ENCODE measurements around the gene TCP1.
A peak's percentile ranks its signal among the peaks of the same experiment; 100 is the strongest.
"Not testable (repeated sequence)": the region's sequence is repeated elsewhere in the genome, so short reads cannot be mapped to it uniquely, and the experiment has no call there.

The TCP1 gene

DNA sequence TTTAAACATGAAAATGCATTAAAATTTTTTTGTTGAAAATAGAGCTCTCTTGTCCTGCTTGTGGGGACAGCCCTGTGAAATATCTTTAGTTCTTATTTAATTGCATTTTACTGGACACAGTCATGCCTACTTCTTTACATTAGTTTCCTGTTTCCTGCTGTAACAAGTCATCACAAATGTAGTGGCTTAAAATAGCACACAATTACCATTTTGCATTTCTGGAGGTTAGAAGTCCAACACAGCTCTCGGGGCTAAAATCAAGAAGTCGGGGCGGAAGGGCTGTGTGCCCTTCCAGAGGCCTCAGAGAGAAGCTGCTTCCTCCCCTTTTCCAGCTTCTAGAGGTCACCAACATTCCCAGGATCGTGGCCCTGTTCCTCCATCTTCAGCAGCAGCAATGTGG, 40.1 kb upstream of the TCP1 start:
- Histone ChIP-seq H3K9me3 (ENCODE audit: control insufficient read depth, low read length) (no peaks in the 10 kb centered on the region), H3K36me3 (ENCODE audit: control insufficient read depth, insufficient read depth, low read length) (no peaks in the 10 kb centered on the region), H3K4me3 (ENCODE audit: insufficient read depth, low read depth, low read length, poor library complexity, severe bottlenecking) (no peak overlapping the region), H3K27me3 (replicated peaks; ENCODE audit: control insufficient read depth, insufficient read depth, low read length, poor library complexity, severe bottlenecking) (no peaks in the 10 kb centered on the region), H3K4me1 (ENCODE audit: control insufficient read depth, insufficient read depth, low read length, poor library complexity, severe bottlenecking) (no peaks in the 10 kb centered on the region), H3K27ac (ENCODE audit: insufficient read depth, low read length, poor library complexity, severe bottlenecking) (no peak overlapping the region)
- no peak for DNase-seq

DNA sequence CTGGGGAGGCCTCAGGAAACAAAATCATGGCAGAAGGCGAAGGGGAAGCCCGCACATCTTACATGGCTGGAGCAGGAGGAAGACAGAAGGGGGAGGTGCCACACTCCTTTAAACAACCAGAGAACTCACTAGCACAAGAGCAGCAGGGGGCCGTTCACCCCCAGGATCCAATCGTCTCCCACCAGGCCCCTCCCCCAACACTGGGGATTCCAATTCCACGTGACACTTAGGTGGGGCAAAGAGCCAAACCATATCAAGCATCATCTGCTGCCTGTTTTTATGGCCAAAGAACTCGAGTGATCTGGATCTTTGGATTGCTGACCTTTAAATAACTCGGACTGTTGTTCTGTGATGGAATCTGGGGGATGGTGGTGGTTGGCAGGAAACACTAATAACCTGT, 38.7 kb upstream of the TCP1 start:
- no peak overlapping the region for H3K27ac ChIP-seq (ENCODE audit: insufficient read depth, low read length, poor library complexity, severe bottlenecking)
- DNase-seq = no peak
- no peak overlapping the region for H3K4me3 ChIP-seq (ENCODE audit: insufficient read depth, low read depth, low read length, poor library complexity, severe bottlenecking)
- no peaks in the 10 kb centered on the region for H3K4me1 ChIP-seq (ENCODE audit: control insufficient read depth, insufficient read depth, low read length, poor library complexity, severe bottlenecking)
- no peaks in the 10 kb centered on the region for H3K9me3 ChIP-seq (ENCODE audit: control insufficient read depth, low read length)
- no peaks in the 10 kb centered on the region for H3K36me3 ChIP-seq (ENCODE audit: control insufficient read depth, insufficient read depth, low read length)
- no peaks in the 10 kb centered on the region for H3K27me3 ChIP-seq (replicated peaks; ENCODE audit: control insufficient read depth, insufficient read depth, low read length, poor library complexity, severe bottlenecking)

DNA sequence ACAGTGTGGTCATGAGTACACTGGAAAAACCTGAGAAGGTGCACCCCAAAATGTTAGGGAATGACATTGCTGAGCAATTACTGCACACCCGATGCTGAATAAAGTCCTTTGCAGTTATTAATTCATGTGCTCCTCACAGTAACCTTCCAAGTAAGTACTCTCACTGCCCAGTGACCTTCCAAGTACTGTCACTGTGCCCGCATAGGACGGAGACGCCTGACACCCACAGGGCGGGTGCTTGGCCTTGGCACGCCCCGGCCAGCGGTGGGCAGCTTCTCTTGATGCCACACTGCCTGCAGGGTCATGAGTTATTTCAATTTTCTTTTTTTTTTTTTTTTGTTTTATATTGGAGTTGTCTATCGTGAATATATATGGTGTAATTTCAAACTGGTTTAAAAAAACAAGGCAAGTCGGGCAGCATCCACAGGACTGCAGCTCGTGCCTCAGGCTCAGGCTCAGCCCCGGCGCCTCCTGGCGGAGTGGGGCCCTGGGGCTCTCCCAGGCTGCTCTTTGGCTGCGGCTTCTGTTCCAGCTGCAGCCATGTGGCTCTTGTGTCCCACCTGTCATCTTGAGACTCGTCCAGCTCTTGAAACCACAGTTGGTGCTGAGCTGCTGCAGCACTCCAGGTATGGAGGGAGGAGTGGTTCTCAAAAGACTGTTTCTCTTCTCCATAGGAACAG, 37.7 kb upstream of the TCP1 start:
- Histone ChIP-seq H3K36me3 (ENCODE audit: control insufficient read depth, insufficient read depth, low read length) (no peaks in the 10 kb centered on the region), H3K27ac (ENCODE audit: insufficient read depth, low read length, poor library complexity, severe bottlenecking) (no peak overlapping the region), H3K4me3 (ENCODE audit: insufficient read depth, low read depth, low read length, poor library complexity, severe bottlenecking) (no peak overlapping the region), H3K4me1 (ENCODE audit: control insufficient read depth, insufficient read depth, low read length, poor library complexity, severe bottlenecking) (no peaks in the 10 kb centered on the region), H3K9me3 (ENCODE audit: control insufficient read depth, low read length) (no peaks in the 10 kb centered on the region), H3K27me3 (replicated peaks; ENCODE audit: control insufficient read depth, insufficient read depth, low read length, poor library complexity, severe bottlenecking) (no peaks in the 10 kb centered on the region)
- DNase-seq = no peak

DNA sequence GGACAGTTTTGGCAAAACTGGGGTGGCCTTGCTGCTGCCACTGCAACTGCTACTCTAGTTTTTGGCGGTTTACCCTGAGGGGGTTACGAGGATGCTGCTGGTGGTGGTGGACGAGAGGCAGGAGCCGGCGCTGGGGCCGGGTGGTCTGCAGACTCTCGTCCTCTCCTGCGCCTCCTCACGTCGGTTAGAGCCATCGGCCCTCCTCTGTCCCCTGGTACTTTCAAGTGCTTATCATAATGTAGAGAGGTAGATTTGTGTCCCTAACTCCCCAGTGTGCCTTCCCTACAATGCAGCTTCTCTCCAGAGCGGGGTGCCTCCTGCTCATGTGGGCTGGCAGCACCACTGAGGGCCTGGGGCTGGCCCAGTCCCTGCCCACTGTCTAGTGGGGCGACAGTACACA, 36.6 kb upstream of the TCP1 start:
- H3K27me3 ChIP-seq (replicated peaks; ENCODE audit: control insufficient read depth, insufficient read depth, low read length, poor library complexity, severe bottlenecking) = no peaks in the 10 kb centered on the region
- DNase-seq = no peak
- H3K4me1 ChIP-seq (ENCODE audit: control insufficient read depth, insufficient read depth, low read length, poor library complexity, severe bottlenecking) = no peaks in the 10 kb centered on the region
- no peak overlapping the region for H3K27ac ChIP-seq (ENCODE audit: insufficient read depth, low read length, poor library complexity, severe bottlenecking)
- no peaks in the 10 kb centered on the region for H3K36me3 ChIP-seq (ENCODE audit: control insufficient read depth, insufficient read depth, low read length)
- no peaks in the 10 kb centered on the region for H3K9me3 ChIP-seq (ENCODE audit: control insufficient read depth, low read length)
- no peak overlapping the region for H3K4me3 ChIP-seq (ENCODE audit: insufficient read depth, low read depth, low read length, poor library complexity, severe bottlenecking)

DNA sequence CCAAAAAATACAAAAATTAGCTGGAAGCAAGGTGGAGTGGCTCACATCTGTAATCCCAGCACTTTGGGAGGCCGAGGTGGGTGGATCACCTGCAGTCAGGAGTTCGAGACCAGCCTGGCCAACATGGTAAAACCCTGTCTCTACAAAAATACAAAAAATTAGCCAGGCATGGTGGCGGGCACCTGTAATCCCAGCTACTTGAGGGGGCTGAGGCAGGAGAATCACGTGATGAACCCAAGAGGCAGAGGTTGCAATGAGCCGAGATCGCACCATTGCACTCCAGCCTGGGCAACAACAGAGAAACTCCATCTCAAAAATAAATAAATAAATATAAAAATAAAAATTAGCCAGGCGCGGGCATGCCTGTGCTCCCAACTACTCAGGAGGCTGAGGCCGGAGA, 35.3 kb upstream of the TCP1 start:
- H3K9me3 ChIP-seq (ENCODE audit: control insufficient read depth, low read length); H3K27ac ChIP-seq (ENCODE audit: insufficient read depth, low read length, poor library complexity, severe bottlenecking); H3K4me1 ChIP-seq (ENCODE audit: control insufficient read depth, insufficient read depth, low read length, poor library complexity, severe bottlenecking); H3K36me3 ChIP-seq (ENCODE audit: control insufficient read depth, insufficient read depth, low read length); DNase-seq; H3K27me3 ChIP-seq (replicated peaks; ENCODE audit: control insufficient read depth, insufficient read depth, low read length, poor library complexity, severe bottlenecking); H3K4me3 ChIP-seq (ENCODE audit: insufficient read depth, low read depth, low read length, poor library complexity, severe bottlenecking): not testable (repeated sequence)

DNA sequence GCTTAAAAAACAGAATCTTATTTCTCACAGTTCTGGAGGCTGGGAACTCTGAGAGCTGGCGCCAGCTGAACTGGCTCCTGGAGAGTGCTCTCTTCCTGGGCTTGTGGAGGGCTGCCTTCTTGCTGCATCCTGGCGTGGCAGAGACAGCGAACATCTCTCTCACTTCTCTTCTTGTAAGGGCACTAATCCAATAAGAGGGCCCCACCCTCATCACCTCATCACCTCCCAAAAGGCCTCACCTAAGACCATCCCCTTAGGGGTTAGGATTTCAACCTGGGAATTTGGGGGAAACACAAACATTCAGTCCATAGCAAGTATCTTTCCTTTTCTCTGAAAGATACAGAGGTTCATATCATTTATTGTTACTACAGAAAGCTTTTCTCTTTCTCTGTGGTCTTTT, 34.6 kb upstream of the TCP1 start:
- H3K36me3 ChIP-seq (ENCODE audit: control insufficient read depth, insufficient read depth, low read length) = no peaks in the 10 kb centered on the region
- H3K27ac ChIP-seq (ENCODE audit: insufficient read depth, low read length, poor library complexity, severe bottlenecking) = no peak overlapping the region
- H3K4me1 ChIP-seq (ENCODE audit: control insufficient read depth, insufficient read depth, low read length, poor library complexity, severe bottlenecking) = peaks cover 4% of the 10 kb centered on the region
- no peak overlapping the region for H3K4me3 ChIP-seq (ENCODE audit: insufficient read depth, low read depth, low read length, poor library complexity, severe bottlenecking)
- no peaks in the 10 kb centered on the region for H3K9me3 ChIP-seq (ENCODE audit: control insufficient read depth, low read length)
- H3K27me3 ChIP-seq (replicated peaks; ENCODE audit: control insufficient read depth, insufficient read depth, low read length, poor library complexity, severe bottlenecking) = no peaks in the 10 kb centered on the region
- DNase-seq = no peak

DNA sequence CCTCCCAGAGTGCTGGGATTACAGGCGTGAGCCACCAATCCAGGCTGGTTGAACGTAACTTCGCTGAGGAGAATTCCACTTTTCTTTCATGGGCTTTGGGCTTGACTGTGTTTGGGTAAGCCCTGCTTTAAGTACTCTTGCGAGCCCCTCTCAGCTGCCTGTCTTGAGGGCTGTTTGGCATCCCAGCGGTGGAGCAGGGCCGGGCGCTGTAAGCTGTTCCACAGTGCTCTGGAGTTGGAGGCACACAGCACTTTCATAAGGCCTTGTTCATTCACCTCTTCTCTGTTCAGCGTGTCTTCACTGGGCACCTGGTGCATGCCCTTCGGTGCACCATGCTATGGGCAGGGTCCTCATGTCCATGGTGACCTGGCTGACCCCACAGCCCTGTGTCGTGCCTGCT, 32.3 kb upstream of the TCP1 start:
- Histone ChIP-seq H3K36me3 (ENCODE audit: control insufficient read depth, insufficient read depth, low read length) (no peaks in the 10 kb centered on the region), H3K27ac (ENCODE audit: insufficient read depth, low read length, poor library complexity, severe bottlenecking) (no peak overlapping the region), H3K9me3 (ENCODE audit: control insufficient read depth, low read length) (no peaks in the 10 kb centered on the region), H3K4me1 (ENCODE audit: control insufficient read depth, insufficient read depth, low read length, poor library complexity, severe bottlenecking) (peaks cover 4% of the 10 kb centered on the region), H3K27me3 (replicated peaks; ENCODE audit: control insufficient read depth, insufficient read depth, low read length, poor library complexity, severe bottlenecking) (no peaks in the 10 kb centered on the region), H3K4me3 (ENCODE audit: insufficient read depth, low read depth, low read length, poor library complexity, severe bottlenecking) (no peak overlapping the region)
- DNase-seq = no peak

DNA sequence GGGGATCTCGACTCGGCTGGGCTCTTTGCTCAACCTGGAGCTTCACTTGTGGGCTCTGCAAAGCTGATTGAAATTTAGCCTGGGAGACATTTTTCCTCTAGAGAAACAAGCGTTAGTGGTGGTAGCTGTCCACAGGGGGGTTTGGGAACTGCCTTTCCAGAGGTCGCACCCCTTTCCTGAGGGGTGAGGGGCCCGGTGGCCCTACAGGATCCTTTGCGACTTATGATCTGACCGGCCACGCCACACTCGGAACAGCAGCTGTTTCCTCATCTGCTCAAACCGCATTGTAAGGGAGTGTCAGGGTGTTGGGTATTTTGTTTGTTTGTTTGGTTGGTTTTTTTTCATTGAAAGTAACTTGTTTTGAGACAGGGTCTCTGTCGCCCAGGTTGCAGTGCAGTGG, 31.7 kb upstream of the TCP1 start:
- H3K4me3 ChIP-seq (ENCODE audit: insufficient read depth, low read depth, low read length, poor library complexity, severe bottlenecking) = no peak overlapping the region
- H3K27me3 ChIP-seq (replicated peaks; ENCODE audit: control insufficient read depth, insufficient read depth, low read length, poor library complexity, severe bottlenecking) = no peaks in the 10 kb centered on the region
- H3K4me1 ChIP-seq (ENCODE audit: control insufficient read depth, insufficient read depth, low read length, poor library complexity, severe bottlenecking) = peaks cover 4% of the 10 kb centered on the region
- DNase-seq = no peak
- no peaks in the 10 kb centered on the region for H3K9me3 ChIP-seq (ENCODE audit: control insufficient read depth, low read length)
- H3K36me3 ChIP-seq (ENCODE audit: control insufficient read depth, insufficient read depth, low read length) = no peaks in the 10 kb centered on the region
- H3K27ac ChIP-seq (ENCODE audit: insufficient read depth, low read length, poor library complexity, severe bottlenecking) = no peak overlapping the region

DNA sequence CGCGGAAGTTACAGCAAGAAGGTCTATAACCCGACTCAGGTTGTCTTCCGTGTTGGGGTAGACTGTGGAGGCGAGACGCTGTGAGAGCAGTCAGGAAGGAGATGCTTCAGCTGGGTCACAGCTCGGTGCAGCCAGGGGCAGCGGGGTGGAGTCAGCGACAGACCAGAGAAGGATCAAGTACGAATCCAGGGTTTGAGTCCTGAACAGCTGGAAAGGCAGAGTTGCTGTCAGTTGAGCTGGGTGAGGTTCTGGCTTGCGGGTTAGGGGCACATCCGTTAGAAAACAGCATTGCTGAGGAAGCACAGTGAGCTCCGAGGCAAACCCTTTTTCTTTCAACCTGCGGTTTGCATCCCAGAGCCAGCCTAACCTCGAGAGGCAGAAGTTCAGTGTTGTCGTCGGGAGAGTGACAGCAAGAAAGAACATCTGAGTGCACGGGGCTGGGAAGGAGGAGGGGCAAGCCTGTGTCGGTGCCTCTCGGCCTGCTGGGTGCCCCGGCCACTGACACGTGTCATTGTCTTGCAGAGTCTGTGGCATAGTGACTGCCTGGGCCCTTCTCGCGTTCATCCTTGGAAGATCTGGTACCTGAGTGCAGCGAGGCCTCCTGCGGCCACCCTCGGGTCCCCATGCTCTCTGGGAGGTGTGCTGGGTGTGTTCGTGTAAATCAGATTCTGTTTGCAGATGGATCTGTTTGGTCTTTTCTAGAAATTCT, 30.7 kb upstream of the TCP1 start:
- peaks cover 4% of the 10 kb centered on the region for H3K4me1 ChIP-seq (ENCODE audit: control insufficient read depth, insufficient read depth, low read length, poor library complexity, severe bottlenecking)
- peak overlapping the region; percentile 28 for H3K27ac ChIP-seq (ENCODE audit: insufficient read depth, low read length, poor library complexity, severe bottlenecking)
- no peaks in the 10 kb centered on the region for H3K36me3 ChIP-seq (ENCODE audit: control insufficient read depth, insufficient read depth, low read length)
- H3K27me3 ChIP-seq (replicated peaks; ENCODE audit: control insufficient read depth, insufficient read depth, low read length, poor library complexity, severe bottlenecking) = no peaks in the 10 kb centered on the region
- DNase-seq = peak in 2 of 3 donors; percentile 5 to 13
- no peaks in the 10 kb centered on the region for H3K9me3 ChIP-seq (ENCODE audit: control insufficient read depth, low read length)
- peak overlapping the region; percentile 37 for H3K4me3 ChIP-seq (ENCODE audit: insufficient read depth, low read depth, low read length, poor library complexity, severe bottlenecking)

- Histone ChIP-seq H3K27ac (ENCODE audit: insufficient read depth, low read length, poor library complexity, severe bottlenecking) (no peak overlapping the region), H3K4me1 (ENCODE audit: control insufficient read depth, insufficient read depth, low read length, poor library complexity, severe bottlenecking) (peaks cover 4% of the 10 kb centered on the region), H3K9me3 (ENCODE audit: control insufficient read depth, low read length) (no peaks in the 10 kb centered on the region), H3K27me3 (replicated peaks; ENCODE audit: control insufficient read depth, insufficient read depth, low read length, poor library complexity, severe bottlenecking) (no peaks in the 10 kb centered on the region), H3K4me3 (ENCODE audit: insufficient read depth, low read depth, low read length, poor library complexity, severe bottlenecking) (no peak overlapping the region), H3K36me3 (ENCODE audit: control insufficient read depth, insufficient read depth, low read length) (no peaks in the 10 kb centered on the region)
- DNase-seq = no peak
These were observed 29.7 kb upstream of the TCP1 start for GRCh38 chr6:159819098-159819497.

All from effector memory CD4-positive, alpha-beta T cell (primary cell).